GM19238 (cell line): ENCODE measurements around the gene FAM25A.

ENCODE experiments used
- DNase-seq: peaks from one replicate; pipeline ENCODE4 v3.0.0; 2011; ENCODE audit warnings: low spot score; ENCODE audit not compliant: insufficient read length

The FAM25A gene

DNA sequence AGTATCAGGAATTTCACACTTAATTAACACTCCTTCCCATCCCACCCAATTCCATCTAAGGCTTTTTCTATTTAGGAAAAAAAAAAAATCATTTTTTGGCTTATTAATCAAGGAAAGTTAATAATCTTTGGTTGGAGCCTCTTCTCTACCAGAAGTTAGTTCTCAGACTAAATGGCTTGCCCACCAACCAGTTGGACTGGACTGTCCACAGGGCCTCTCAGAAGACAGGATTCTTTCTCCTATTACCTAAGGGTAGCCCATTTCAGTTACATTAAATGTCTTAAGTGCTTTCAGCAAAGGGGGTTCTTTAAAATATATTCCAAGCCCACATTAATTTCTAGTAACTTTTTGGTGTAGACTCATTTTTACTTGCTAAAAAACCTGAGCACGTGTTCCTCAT is 39.3 kb downstream of the FAM25A start:
- no peak for DNase-seq

DNA sequence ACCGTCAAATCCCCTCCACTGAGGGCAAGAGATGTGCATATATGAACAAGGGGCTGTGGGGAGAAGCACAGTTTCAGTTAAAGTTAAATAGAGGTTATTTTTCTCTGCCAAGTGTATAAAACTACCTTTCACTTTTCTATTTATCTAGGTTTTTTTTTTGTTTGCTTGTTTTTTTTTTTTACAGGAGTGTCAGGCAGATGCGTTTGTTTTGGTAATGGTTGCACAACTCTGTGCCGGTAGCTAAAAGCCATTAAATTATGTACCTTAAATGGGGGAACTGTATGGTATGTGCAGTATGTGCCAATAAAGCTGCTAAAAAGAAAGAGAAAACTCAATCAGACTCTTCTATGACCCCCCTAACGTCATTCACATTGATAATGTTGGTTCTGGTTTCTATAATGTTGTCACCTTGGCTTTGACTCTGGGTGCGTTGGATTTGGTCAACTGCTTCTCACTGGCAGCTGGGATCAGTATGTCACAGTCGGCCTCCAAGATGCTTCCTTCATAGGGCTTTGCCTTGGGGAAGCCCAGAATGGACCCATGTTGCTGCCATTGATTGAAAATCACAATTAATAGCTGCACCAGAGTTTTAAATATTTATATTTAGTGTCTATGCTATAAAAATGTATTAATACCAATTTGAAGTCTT is 40.3 kb downstream of the FAM25A start:
- no peak for DNase-seq

DNA sequence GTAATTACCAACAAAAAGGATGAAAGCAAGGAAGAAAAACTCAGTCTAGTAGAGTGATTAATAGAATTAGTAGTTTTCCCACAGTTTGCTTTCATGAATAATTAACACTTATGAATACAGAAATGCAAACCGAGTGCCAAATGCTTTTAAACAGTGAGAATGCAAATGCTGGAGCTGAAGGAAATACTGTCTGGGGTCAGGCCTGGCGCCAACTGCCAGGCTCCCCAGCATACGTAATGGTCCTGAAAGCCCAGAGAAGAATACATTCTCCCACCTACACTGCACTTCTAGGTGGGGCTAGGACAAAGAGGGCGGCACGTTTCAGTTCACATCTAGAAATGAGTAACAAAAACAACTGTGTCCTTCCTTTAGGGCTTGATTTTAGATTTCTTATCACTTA is 44.6 kb downstream of the FAM25A start:
- DNase-seq, result no peak

DNA sequence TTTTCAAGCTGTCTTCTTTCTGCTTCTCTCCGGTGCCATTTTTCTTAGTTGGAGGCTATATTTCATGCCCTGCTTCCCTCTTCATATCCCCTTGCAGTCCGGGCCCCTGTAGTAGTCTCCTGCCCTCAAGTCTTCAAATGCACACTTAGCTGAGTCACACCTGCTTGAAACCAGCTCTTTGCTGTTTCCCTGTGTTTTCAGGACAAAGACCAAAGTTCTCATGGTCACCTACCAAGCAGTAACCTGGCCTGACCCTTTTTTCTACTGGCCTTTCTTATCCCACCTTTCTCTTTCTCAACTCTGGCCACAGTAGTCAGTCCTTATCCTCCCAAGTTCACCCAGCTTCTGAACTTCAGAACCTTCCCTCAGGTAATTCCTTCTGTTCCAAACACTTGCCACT is 46.1 kb downstream of the FAM25A start:
- no peak for DNase-seq

DNA sequence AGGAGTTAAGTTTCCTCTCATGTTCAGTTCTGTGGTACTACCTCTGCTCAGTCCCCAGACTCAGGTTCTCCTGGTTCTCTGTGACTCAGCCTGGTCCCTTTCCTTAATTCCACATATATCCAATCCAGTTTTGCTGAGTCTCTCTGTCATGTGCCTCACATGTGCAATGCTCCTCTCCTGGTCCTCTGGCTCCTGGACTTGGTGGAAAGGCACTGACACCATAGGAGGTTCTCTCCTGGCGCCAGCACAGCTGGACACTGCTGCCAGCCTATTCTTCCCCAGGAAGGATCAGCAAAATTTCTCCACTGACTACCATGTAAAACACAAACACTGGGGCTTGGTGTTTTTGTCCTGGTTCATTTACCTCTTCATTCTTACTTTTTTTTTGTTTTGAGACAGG is 46.8 kb downstream of the FAM25A start:
- no peak for DNase-seq

GRCh38 chr10:87068281-87068680 is 48.2 kb downstream of the FAM25A start:
- DNase-seq, result no peak

DNA sequence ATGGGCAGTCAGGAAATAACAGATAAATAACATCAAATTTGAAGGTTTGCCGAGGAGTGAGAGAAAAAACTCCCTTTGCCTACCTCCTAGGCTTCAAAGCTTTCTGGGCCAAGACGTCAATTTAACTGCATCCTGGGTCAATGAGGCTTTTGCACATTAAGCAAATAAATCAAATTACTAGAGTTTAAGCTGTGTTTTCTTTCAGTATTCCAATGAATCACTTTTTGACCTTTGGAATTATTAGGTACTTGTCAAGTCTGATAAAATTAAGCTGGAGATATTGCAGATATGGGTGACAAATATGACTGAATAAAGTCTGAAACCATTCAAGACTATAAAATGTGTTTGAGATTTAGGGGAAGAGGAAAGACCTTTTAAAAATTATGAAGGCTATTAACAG is 52.4 kb downstream of the FAM25A start:
- DNase-seq, result no peak
